Renal cortical epithelial cell (primary cell): Measurements from ENCODE around the gene MGAT4A. TPM values are rescaled to one million over a fixed set of nuclear protein-coding genes. Genes with fewer than 3 reads are reported as not detected.

Source experiments
- DNase-seq: peaks from one replicate; pipeline ENCODE4 v3.0.0-alpha.2; 2011; ENCODE audit warnings: low read depth
- total RNA-seq: library from RNA; depleted of rRNA; stranded (reverse); fragments of >200 nt; gene quantifications from 2 replicates; pipeline ENCODE4 v1.2.3, GENCODE V29; 2014

Gene MGAT4A
- total RNA-seq, 1 donor from 2014 or later, result 41.6 TPM

DNA sequence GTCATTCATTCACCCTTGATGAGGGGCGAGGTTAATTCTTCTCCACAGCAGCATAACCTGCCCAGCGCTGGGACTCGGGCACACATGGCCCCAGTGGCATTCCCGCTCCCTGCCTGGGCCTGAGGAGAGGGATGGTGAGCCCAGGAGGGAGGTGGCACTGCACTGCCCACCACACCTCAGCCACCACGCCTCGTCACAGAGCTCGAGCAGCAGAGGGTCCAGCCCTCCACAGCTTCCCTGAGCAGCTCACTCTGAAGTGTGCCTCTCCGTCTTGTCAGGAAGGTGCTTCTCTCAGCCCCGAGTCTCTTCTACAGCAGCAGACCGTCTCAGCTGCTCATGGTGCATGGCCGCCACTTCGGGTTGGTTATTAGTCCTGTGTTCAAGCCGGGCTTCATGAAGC, 157.5 kb downstream of the MGAT4A start:
- DNase-seq, result no peak

DNA sequence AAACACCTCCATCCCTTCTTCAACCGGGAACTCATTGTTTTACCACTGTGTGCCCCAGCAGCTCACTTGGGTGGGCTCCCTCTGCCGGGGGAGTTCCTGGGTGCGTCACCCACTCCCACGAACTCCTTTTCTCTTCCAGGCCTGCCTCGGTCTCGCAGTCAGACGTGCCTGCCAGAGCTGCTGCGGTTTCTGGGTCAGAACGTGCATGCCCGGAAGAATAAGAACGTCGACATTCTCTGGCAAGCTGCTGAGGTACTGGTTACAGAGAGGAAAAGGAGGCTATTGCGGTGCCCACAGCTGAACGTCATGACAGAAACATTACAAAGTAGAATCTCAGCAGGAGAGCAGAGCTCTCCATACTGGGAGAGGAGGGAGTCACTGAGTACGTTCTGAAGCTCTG, 158.3 kb downstream of the MGAT4A start:
- no peak for DNase-seq

DNA sequence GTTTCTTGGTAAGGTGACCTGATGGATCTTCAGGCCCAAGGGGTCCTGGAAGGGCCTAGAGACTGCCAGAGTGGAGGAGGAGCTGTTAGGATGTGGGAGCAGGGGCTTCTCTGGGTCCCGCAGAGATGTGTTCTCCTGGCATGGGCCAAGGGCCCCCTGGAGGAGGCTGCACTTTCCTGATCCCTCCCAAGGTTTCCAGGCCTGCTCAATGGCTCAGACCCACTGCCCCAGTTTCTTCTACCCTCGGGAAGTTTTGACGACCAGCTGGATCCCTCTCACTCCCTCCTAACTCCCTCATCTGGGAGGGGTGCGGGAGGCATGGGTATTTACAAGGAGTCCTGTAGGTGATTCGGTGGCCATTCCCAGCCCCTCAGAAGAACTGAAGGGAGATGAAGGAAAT, 158.7 kb downstream of the MGAT4A start:
- no peak for DNase-seq

DNA sequence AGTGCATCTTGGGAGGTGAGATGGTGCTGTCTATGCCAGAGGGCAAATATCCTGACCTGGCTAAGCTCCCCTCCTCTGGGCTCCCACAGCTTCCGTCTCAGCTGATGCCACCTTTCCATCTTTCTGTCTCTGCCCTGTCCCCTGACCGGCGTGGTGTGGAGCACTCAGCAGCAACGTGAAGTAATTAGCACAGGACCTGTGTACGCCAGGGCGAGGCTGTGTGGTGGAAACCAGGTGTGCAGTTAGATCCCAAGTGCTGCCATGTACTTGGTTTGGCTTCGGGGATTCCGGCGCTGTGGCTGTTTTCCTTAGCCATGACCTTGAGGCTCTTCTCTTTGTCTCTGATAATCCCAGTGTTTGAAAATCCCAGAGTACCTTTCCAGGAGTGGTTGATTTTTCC, 159.1 kb downstream of the MGAT4A start:
- DNase-seq, result no peak

DNA sequence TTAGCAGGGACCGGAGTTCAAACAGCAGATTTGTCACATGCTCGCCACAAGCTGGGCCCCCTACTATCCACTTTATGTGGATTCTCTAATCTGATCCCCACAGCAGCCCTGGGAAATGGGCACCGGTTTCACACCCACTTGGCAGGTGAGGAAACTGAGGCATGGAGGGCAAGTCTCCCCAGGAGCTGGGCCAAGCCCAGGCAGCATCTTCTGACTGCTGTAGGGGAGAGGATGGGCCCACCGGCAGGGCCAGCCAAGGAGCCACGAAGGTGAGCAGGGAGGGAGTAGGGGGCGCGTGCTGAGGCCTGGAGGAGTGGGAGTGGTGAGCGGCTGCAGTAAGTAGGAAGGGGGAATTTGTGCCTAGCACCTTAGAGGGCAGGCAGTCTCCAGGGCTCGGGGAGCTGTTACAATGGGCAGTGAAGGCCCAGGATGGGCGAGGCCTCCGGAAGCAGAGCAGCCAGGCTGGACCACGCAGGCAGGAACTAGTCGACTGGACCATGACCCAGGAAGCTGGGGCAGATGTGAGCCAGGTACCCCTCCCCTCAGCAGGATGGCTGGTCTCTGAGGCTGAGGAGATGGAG, 159.7 kb downstream of the MGAT4A start:
- DNase-seq, result no peak

DNA sequence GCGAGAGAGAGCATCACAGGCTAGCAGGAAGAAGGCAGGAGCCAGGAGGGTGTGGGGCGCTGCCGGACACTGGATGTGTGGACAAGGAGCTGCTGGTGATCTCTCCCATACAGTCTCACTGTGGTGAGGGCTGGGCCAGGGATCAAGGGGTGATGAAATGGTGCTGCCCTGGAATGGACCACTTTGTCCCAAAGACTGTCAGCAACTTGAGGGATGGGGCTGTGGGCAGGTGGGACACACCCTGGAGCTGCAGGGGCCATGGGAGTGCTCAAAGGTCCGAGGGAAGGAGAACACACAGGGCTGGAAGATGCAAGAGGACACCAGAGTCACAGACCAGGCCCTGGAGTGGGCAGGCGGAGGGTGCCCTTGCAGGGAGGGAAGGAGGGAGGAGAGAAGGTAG, 160.6 kb downstream of the MGAT4A start:
- no peak for DNase-seq

DNA sequence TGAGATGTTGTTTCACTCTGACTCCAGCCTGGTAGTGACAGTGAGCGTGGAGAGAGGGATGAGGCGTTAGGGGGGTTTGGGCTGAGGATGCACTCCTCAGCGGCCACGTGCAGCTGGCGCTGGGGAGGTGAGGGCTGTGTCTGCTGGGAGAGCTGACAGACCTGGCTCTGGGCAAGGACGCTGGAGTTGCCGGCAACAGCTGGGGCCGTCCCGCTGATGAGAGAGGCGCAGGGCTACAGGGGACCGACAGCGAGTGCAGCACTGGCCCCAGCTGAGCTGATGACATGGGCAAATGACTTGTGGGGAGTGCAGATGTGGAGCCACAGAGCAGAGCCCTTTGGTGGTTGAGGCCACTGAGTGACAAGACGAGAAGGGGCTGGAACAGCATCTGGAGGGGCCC, 161.0 kb downstream of the MGAT4A start:
- no peak for DNase-seq

DNA sequence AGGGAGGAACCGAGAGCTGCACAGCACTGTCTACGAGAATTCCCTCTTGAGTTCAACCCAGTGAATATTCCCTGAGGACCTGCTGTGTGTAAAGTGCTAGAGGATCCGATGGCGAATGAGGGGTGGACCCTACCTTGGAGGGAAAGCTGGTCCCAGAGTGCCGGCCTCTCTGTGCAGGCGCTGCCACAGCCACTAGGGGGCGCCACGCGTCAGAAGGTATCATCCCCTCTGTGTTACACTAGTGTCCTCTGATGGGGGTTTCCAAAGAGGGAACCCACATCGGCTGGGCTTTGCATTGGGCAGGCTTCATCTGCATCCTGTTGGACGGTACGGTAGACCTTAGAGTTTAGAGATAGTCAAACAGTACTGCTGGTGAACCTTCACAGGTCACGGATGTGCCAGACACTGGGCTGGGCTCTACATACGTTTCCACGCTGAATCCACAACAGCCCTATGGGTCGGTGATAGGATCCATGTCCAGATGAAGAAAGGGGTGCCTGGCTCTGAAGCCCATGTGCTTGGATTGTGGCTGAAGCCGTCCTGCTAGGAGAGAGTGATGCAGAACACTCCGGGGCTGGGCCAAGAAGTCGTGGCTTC, 161.6 kb downstream of the MGAT4A start:
- no peak for DNase-seq

Other genes starting within 250 kb of the MGAT4A start
- 24.7 and 51.8 TPM in 2 replicates for gene COA5, start 122.6 kb downstream of the MGAT4A start, total RNA-seq
- gene UNC50, start 122.5 kb downstream of the MGAT4A start, total RNA-seq, result 42.5 and 68.1 TPM in 2 replicates
- gene CRACDL, start 205.1 kb upstream of the MGAT4A start, total RNA-seq, result 3.0 and 6.3 TPM in 2 replicates